Kidney epithelial cell (primary cell): Measurements from ENCODE around the gene STEAP1B. TPM values are rescaled to one million over a fixed set of nuclear protein-coding genes. Genes with fewer than 3 reads are reported as not detected.
"Not testable (repeated sequence)": the region's sequence is repeated elsewhere in the genome, so short reads cannot be mapped to it uniquely, and the experiment has no call there.

Source experiments
- DNase-seq: peaks from one replicate; pipeline ENCODE4 v3.0.0-alpha.2; 2010; ENCODE audit warnings: low read depth
- H3K27me3 ChIP-seq: 2 replicates; pipeline ENCODE4 v1.6.0; 2011; ENCODE audit warnings: low read length; ENCODE audit not compliant: control insufficient read depth, insufficient read depth
- H3K36me3 ChIP-seq: 2 replicates; pipeline ENCODE4 v1.5.1; 2011; ENCODE audit warnings: low read length; ENCODE audit not compliant: control insufficient read depth, insufficient read depth
- H3K4me3 ChIP-seq: 2 replicates; pipeline ENCODE4 v1.5.1; 2011; ENCODE audit warnings: low read depth, mild to moderate bottlenecking, control low read depth, low read length
- total RNA-seq: library from RNA; depleted of rRNA; stranded (reverse); fragments of >200 nt; gene quantifications from 2 replicates; pipeline ENCODE4 v1.2.3, GENCODE V29; 2015
- TF ChIP-seq, protein P1 (sequence below): IDR thresholded peaks from 2 replicates; pipeline ENCODE4 v1.5.1; 2011; ENCODE audit warnings: mild to moderate bottlenecking, moderate library complexity, low read length, control low read depth, inconsistent platforms; ENCODE audit not compliant: insufficient read depth, poor library complexity, severe bottlenecking

STEAP1B gene
- not detected in 2 replicates for total RNA-seq

DNA sequence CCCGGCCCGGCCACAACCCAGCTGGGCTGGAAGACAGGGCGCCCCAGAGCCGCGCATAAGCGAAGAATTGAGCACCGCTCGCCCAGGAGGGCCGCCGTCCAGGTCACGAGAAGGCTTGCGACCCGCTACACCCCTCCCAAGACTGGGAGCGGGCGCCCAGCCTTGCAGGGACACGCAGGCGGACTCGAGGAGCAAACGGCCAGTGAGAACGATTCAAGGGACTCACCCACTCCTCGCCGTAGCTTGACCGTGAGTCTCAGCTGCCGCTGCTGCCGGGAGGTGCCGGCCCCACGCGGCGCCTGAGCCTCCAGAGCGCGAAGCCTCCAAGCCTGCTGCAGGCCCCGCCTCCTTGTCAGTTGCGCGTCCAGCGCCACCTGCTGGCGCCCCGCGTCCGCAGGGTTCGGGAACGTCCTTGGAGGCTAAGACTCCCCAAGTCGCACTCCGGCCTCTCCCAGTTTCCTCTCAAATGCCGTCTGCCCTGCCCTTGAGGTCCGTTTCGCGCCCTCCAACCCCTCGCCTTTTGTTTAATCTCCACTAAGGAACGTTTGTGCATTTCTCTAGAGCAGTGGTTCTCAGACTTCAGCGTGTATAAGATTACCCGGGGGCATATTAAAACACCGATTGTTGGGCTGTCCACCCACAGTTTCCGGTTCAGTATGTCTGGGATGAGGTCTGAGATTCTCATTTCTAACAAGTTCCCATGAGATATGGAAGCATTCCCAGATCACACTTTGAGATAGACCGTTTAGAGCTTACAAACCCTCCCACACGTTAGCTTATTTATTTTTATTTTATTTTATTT, at the start of gene STEAP1B:
STEAP1B (minus strand) TSS at position 301 of the 802 bp plus-strand sequence. CDS start 5,333 bp downstream, outside the sequence.
- H3K4me3 ChIP-seq = peak within 1 kb of the TSS; percentile 41
- TF ChIP-seq, protein P1, sequence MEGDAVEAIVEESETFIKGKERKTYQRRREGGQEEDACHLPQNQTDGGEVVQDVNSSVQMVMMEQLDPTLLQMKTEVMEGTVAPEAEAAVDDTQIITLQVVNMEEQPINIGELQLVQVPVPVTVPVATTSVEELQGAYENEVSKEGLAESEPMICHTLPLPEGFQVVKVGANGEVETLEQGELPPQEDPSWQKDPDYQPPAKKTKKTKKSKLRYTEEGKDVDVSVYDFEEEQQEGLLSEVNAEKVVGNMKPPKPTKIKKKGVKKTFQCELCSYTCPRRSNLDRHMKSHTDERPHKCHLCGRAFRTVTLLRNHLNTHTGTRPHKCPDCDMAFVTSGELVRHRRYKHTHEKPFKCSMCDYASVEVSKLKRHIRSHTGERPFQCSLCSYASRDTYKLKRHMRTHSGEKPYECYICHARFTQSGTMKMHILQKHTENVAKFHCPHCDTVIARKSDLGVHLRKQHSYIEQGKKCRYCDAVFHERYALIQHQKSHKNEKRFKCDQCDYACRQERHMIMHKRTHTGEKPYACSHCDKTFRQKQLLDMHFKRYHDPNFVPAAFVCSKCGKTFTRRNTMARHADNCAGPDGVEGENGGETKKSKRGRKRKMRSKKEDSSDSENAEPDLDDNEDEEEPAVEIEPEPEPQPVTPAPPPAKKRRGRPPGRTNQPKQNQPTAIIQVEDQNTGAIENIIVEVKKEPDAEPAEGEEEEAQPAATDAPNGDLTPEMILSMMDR = peak; percentile 86
- peak; percentile 52 for DNase-seq
- not testable (repeated sequence) for H3K36me3 ChIP-seq, H3K27me3 ChIP-seq

DNA sequence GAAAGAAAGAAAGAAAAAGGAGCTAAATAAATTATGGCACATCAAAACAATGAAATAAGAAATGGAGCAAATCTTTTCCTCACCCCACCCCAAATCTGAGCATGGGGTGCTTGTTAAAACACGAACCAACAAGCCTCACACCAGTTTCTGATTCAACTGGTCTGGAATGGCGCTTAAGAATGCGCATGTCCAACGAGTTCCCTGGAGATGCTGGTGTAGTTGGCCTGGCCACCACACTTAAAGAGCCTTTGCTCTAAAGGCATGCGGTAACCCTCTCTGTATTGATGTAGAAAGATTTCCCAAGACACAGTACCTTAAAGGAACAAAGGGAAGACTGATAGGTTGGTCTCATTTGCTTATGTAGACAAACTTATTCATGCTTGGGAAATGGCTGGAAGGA, 49.1 kb upstream of the STEAP1B start:
- DNase-seq = no peak
- H3K36me3 ChIP-seq = no peaks in the 10 kb centered on the region
- peaks cover 2% of the 10 kb centered on the region for H3K27me3 ChIP-seq
- no peak overlapping the region for H3K4me3 ChIP-seq
- TF ChIP-seq, protein P1 = no peak

DNA sequence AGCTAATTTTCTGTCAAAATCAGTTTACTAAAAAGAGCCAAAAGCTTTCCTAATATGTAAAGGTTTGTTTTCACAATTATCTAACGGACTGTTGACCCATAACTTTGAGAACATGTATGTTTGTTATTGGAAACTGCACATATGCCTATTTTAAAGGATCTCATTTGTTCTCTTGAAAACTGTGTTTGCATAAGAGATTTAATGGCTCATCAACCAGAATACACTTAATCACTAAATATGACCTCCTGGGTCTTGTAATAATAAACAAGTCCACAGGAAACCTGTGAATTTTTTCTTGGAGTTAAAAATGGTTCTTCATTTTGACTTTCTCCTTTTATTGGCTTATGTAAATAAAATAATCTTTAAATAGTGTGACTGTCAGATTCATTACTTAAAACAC, 48.3 kb upstream of the STEAP1B start:
- TF ChIP-seq, protein P1 = no peak
- Histone ChIP-seq H3K36me3 (no peaks in the 10 kb centered on the region), H3K27me3 (peaks cover 2% of the 10 kb centered on the region)

DNA sequence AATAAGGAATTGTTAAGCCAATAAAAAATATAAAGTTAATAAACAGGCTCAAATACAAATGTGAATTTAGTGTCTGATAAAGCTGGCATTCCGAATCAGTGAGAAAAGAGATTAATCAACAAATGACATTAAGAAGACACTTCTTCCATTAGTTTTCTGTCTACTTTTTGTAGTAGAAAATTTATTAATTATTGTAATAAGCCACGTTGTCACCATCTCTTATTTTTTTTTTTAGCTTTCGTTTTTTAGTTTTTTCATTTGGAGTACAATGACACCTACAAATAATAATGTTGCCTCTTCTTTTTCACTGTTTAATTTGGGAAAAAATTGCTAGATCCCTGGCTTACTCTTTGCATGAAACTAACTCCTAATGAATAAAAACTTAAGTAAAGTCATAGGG, 46.8 kb upstream of the STEAP1B start:
- peaks cover 2% of the 10 kb centered on the region for H3K27me3 ChIP-seq
- TF ChIP-seq, protein P1 = no peak
- no peak for DNase-seq
- H3K4me3 ChIP-seq = no peak overlapping the region
- no peaks in the 10 kb centered on the region for H3K36me3 ChIP-seq

More for the DNA sequence above, 48.3 kb upstream of the STEAP1B start:
- DNase-seq = no peak
- H3K4me3 ChIP-seq = no peak overlapping the region

DNA sequence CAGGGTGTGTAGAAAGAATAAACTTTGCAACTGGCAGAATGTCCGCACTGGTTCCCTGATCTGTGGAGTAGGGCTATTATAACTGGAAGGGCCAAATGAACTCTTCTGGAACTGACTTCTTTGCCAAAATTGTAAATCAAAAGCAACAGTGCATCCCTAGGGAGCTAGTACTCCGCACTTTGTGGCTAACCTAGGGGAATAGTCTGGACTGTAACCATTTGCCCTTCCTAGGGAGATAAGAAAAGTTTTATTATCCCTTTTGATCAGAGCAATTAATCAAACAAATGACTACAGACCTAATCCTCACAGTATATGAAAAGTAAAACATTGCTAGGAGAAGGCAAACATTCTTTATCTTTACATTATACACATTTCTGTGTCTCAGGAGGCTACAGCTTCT, 45.5 kb upstream of the STEAP1B start:
- TF ChIP-seq, protein P1 = no peak
- Histone ChIP-seq H3K4me3 (no peak overlapping the region), H3K27me3 (peaks cover 2% of the 10 kb centered on the region), H3K36me3 (no peaks in the 10 kb centered on the region)
- DNase-seq = no peak

DNA sequence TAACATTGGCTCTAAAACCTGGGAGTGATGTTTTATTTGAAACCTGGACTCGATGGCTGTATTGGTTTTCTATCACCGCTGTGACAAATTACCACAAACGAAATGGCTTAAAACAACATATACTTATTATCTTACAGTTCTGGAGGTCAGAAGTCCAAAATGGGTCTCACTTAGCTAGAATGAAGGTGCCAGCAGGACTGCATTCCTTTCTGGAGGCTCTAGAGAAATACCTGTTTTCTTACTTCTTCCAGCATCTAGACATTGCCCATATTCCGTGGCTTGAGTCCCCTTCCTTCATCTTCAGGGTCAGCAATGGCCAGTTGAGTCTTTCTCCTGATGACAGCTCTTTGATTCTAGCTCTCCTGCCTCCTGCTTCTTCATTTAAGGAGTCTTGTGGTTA, 44.3 kb upstream of the STEAP1B start:
- Histone ChIP-seq H3K4me3 (no peak overlapping the region), H3K27me3 (no peaks in the 10 kb centered on the region), H3K36me3 (no peaks in the 10 kb centered on the region)
- no peak for DNase-seq
- TF ChIP-seq, protein P1 = no peak
